A549 (cell line): ENCODE data around the gene ARHGEF37. TPM values are rescaled to one million over a fixed set of nuclear protein-coding genes. Genes with fewer than 3 reads are reported as not detected.

Experiments
- ATAC-seq, 2 experiments: fragments of 200-7000 bp in 1 of 2; fragments of >200 bp in 1 of 2; cut with Nextera tagmentation in 1 of 2; cut with Tn5 transposase in 1 of 2; 3 replicates each; pipeline versions ENCODE4 v1.8.0 to v1.9.1; 2018 to 2020; ENCODE audit warnings: mild to moderate bottlenecking in 1 of 2, moderate library complexity in 1 of 2
- CTCF ChIA-PET: fragments of 300-600 bp; sonication (Branson Sonifier 250); formaldehyde crosslinking; extraction: SDS; loops from one replicate; lab custom pipeline; 2021; ENCODE audit warnings: antibody characterized with exemption, inconsistent platforms; lab: Yijun Ruan, JAX
- POLR2A ChIA-PET: fragments of 350-600 bp; formaldehyde crosslinking; extraction: SDS; loops from one replicate; lab custom pipeline; 2021; ENCODE audit warnings: antibody characterized with exemption, inconsistent platforms; lab: Yijun Ruan, JAX
- DNase-seq, 2 experiments: peaks; one replicate each; pipeline versions ENCODE4 v3.0.0 to v3.0.0-alpha.2; 2011 to 2016; ENCODE audit warnings: low read depth in 1 of 2, low spot score in 1 of 2
- FAIRE-seq: peaks from 2 replicates; lab custom pipeline; 2011; peaks lifted over from hg19 to GRCh38; lab: Jason Lieb, UNC
- H3K27ac ChIP-seq, 2 experiments: fragments of >200 bp; sonication (Bioruptor Twin); formaldehyde crosslinking; 3 replicates each; pipeline ENCODE4 v1.5.1; 2016 to 2017
- H3K4me1 ChIP-seq: fragments of >200 bp; sonication (Bioruptor Twin); formaldehyde crosslinking; 3 replicates; pipeline ENCODE4 v1.6.1; 2016
- H3K4me2 ChIP-seq: fragments of >200 bp; sonication (Bioruptor Twin); formaldehyde crosslinking; 3 replicates; pipeline ENCODE4 v1.6.1; 2016
- H3K4me3 ChIP-seq: fragments of >200 bp; sonication (Bioruptor Twin); formaldehyde crosslinking; 3 replicates; pipeline ENCODE4 v1.5.1; 2016
- H3K9me3 ChIP-seq: fragments of >200 bp; sonication (Bioruptor Twin); formaldehyde crosslinking; 3 replicates; pipeline ENCODE4 v1.6.1; 2016
- CEBPB ChIP-seq, 2 experiments: fragments of >200 bp in 1 of 2; sonication (Bioruptor Twin) in 1 of 2; formaldehyde crosslinking in 1 of 2; IDR thresholded peaks; 2 replicates each; pipeline ENCODE4 v1.6.1; 2012 to 2016
- CHD2 ChIP-seq: fragments of 150-350 bp; IDR thresholded peaks from 2 replicates; pipeline ENCODE4 v1.6.1; 2014; ENCODE audit warnings: low read length; ENCODE audit not compliant: partially characterized antibody
- CHD4 ChIP-seq: fragments of 200-600 bp; sonication (generic); IDR thresholded peaks from 2 replicates; pipeline ENCODE4 v1.6.1; 2016; ENCODE audit warnings: antibody characterized with exemption, mild to moderate bottlenecking, borderline replicate concordance
- EHF ChIP-seq: fragments of 250-450 bp; sonication (Bioruptor Pico); IDR thresholded peaks from 2 replicates; pipeline ENCODE4 v1.5.0; 2020; ENCODE audit warnings: mild to moderate bottlenecking
- ESRRA ChIP-seq: fragments of 150-350 bp; IDR thresholded peaks from 2 replicates; pipeline ENCODE4 v1.6.1; 2014; ENCODE audit warnings: mild to moderate bottlenecking, low read length, borderline replicate concordance
- FOSB ChIP-seq: fragments of 250-450 bp; sonication (Bioruptor Pico); IDR thresholded peaks from 2 replicates; pipeline ENCODE4 v1.5.0; 2020; ENCODE audit warnings: mild to moderate bottlenecking, moderate library complexity
- FOSL2 ChIP-seq, 2 experiments: fragments of 450-650 bp in 1 of 2; fragments of >200 bp in 1 of 2; sonication (Bioruptor Twin) in 1 of 2; formaldehyde crosslinking; IDR thresholded peaks; 2 replicates each; pipeline versions ENCODE4 v1.5.0 to v1.6.1; 2016 to 2020; ENCODE audit warnings: mild to moderate bottlenecking in 1 of 2, moderate library complexity in 1 of 2
- FOXS1 ChIP-seq: fragments of 250-450 bp; sonication (Bioruptor Pico); IDR thresholded peaks from 2 replicates; pipeline ENCODE4 v1.5.0; 2020; ENCODE audit warnings: mild to moderate bottlenecking, moderate library complexity
- GATA3 ChIP-seq: IDR thresholded peaks from 2 replicates; pipeline ENCODE4 v1.6.1; 2012; ENCODE audit warnings: borderline replicate concordance
- HDAC2 ChIP-seq: fragments of 200-600 bp; sonication (generic); IDR thresholded peaks from 2 replicates; pipeline ENCODE4 v1.6.1; 2016
- HEYL ChIP-seq: fragments of 250-450 bp; sonication (Bioruptor Pico); IDR thresholded peaks from 2 replicates; pipeline ENCODE4 v1.8.0; 2021; ENCODE audit warnings: mild to moderate bottlenecking, moderate library complexity
- HOXB13 ChIP-seq: fragments of 250-450 bp; sonication (Bioruptor Pico); IDR thresholded peaks from 2 replicates; pipeline ENCODE4 v1.5.0; 2020; ENCODE audit warnings: low read depth, mild to moderate bottlenecking, moderate library complexity
- KDM5A ChIP-seq: fragments of 200-600 bp; sonication (generic); IDR thresholded peaks from 2 replicates; pipeline ENCODE4 v1.6.1; 2016; ENCODE audit warnings: antibody characterized with exemption, mild to moderate bottlenecking
- MAFK ChIP-seq: fragments of 450-650 bp; IDR thresholded peaks from 2 replicates; pipeline ENCODE4 v1.6.1; 2014; ENCODE audit not compliant: partially characterized antibody
- MAZ ChIP-seq: fragments of 150-350 bp; IDR thresholded peaks from 2 replicates; pipeline ENCODE4 v1.6.1; 2014; ENCODE audit warnings: antibody characterized with exemption, low read depth, low read length, borderline replicate concordance
- NFE2L2 ChIP-seq: fragments of 150-350 bp; conservative IDR thresholded peaks from 2 replicates; pipeline ENCODE4 v1.6.1; 2014; ENCODE audit warnings: low read length
- NR3C1 ChIP-seq: fragments of >200 bp; sonication (Bioruptor Twin); formaldehyde crosslinking; IDR thresholded peaks from 3 replicates; pipeline ENCODE4 v1.6.1; 2017
- POLR2AphosphoS2 ChIP-seq: conservative IDR thresholded peaks from 2 replicates; pipeline ENCODE4 v1.6.1; 2012; ENCODE audit warnings: low read length, improper control_type of control experiment, inconsistent platforms
- RFX5 ChIP-seq: fragments of 450-650 bp; IDR thresholded peaks from 2 replicates; pipeline ENCODE4 v1.7.1; 2014; ENCODE audit warnings: antibody characterized with exemption, mild to moderate bottlenecking, moderate library complexity
- RNF2 ChIP-seq: fragments of 200-600 bp; sonication (generic); IDR thresholded peaks from 2 replicates; pipeline ENCODE4 v1.6.1; 2016; ENCODE audit warnings: low read depth, mild to moderate bottlenecking, antibody characterized with exemption, moderate library complexity, borderline replicate concordance
- SREBF2 ChIP-seq: fragments of 450-650 bp; IDR thresholded peaks from 2 replicates; pipeline ENCODE4 v1.6.1; 2014; ENCODE audit warnings: mild to moderate bottlenecking, moderate library complexity
- TFCP2L1 ChIP-seq: fragments of 250-450 bp; sonication (Bioruptor Pico); IDR thresholded peaks from 2 replicates; pipeline ENCODE4 v1.5.0; 2021; ENCODE audit warnings: mild to moderate bottlenecking
- ZFP36 ChIP-seq: fragments of 450-650 bp; IDR thresholded peaks from 2 replicates; pipeline ENCODE4 v1.6.1; 2014; ENCODE audit warnings: borderline replicate concordance; ENCODE audit not compliant: partially characterized antibody
- ZNF302 ChIP-seq: fragments of 250-450 bp; sonication (Bioruptor Pico); IDR thresholded peaks from 2 replicates; pipeline ENCODE4 v1.9.0; 2021; ENCODE audit warnings: inconsistent platforms, mild to moderate bottlenecking, moderate library complexity
- ZSCAN20 ChIP-seq: fragments of 250-450 bp; sonication (Bioruptor Pico); IDR thresholded peaks from 2 replicates; pipeline ENCODE4 v1.8.0; 2022; ENCODE audit warnings: mild to moderate bottlenecking, moderate library complexity
- WGBS: methylation state at CpG from one replicate; pipeline ENCODE4 v1.1.6; 2017; ENCODE audit errors: missing lambda C conversion rate; 5-methylcytosine and 5-hydroxymethylcytosine counted together
- polyA plus RNA-seq, 4 experiments: library from polyadenylated mRNA; depleted of rRNA in 3 of 4; stranded (reverse); fragments of >200 nt; fragmentation: RNase III in 1 of 4; extraction: RNeasy Plus Mini Kit Qiagen cat#74134 plus additional on column Dnase treatment in 1 of 4; gene quantifications; 2 replicates in 3 of 4; 3 replicates in 1 of 4; pipeline ENCODE4 v1.2.3, GENCODE V29; 2011 to 2017
- TF ChIP-seq, protein P1 (sequence below): IDR thresholded peaks from 2 replicates; pipeline ENCODE4 v1.6.1; 2012
- TF ChIP-seq, protein P2 (sequence below): fragments of >200 bp; sonication (Bioruptor Twin); formaldehyde crosslinking; IDR thresholded peaks from 3 replicates; pipeline ENCODE4 v1.6.1; 2016
- TF ChIP-seq, protein P3 (sequence below): IDR thresholded peaks from 2 replicates; pipeline ENCODE4 v1.6.1; 2012
- TF ChIP-seq, protein P4 (sequence below): IDR thresholded peaks from 2 replicates; pipeline ENCODE4 v1.6.1; 2012; ENCODE audit warnings: low read depth, borderline replicate concordance

ARHGEF37 gene
- polyA plus RNA-seq, 2 of the 4 experiments (the other 2 are of a cell fraction), result 1.2 to 1.5 TPM

DNA sequence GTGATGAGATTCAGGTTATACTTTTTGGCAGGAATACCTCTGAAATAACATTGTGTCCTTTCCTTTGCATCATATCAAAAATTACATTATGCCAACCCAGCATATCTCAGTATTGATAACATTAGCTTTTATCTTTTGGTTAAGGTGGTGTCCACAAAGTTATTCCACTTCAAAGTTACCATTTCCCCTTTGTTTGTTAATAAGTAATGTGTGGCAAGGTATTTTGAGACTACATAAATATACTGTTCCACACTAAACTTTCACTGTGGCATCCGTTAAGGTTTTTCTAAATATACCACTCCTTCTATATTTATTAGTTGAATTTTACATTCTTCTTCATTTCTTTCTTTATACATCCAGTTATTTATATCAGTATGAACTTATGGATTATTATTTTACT, 14.1 kb upstream of the ARHGEF37 start:
- no peak for TF ChIP-seq FOSL2 (IDR thresholded peaks at IDR 0.05)
- no peak for TF ChIP-seq FOSL2 (CRISPR knock-in tag; IDR thresholded peaks at IDR 0.05)
- TF ChIP-seq NR3C1, result no peak
- TF ChIP-seq RNF2, result no peak
- no peak for TF ChIP-seq RFX5
- TF ChIP-seq KDM5A, result no peak
- no peak for TF ChIP-seq ZSCAN20 (CRISPR knock-in tag)
- TF ChIP-seq, protein P1, sequence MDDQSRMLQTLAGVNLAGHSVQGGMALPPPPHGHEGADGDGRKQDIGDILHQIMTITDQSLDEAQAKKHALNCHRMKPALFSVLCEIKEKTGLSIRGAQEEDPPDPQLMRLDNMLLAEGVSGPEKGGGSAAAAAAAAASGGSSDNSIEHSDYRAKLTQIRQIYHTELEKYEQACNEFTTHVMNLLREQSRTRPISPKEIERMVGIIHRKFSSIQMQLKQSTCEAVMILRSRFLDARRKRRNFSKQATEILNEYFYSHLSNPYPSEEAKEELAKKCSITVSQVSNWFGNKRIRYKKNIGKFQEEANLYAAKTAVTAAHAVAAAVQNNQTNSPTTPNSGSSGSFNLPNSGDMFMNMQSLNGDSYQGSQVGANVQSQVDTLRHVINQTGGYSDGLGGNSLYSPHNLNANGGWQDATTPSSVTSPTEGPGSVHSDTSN, result no peak
- TF ChIP-seq, protein P2, sequence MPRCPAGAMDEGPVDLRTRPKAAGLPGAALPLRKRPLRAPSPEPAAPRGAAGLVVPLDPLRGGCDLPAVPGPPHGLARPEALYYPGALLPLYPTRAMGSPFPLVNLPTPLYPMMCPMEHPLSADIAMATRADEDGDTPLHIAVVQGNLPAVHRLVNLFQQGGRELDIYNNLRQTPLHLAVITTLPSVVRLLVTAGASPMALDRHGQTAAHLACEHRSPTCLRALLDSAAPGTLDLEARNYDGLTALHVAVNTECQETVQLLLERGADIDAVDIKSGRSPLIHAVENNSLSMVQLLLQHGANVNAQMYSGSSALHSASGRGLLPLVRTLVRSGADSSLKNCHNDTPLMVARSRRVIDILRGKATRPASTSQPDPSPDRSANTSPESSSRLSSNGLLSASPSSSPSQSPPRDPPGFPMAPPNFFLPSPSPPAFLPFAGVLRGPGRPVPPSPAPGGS, result no peak
- no peak for TF ChIP-seq GATA3
- TF ChIP-seq ESRRA, result no peak
- TF ChIP-seq CHD4, result no peak
- WGBS, result 63% methylated on average over 1 of the region's 1 CpG
- no peak for FAIRE-seq
- no peak overlapping the region for H3K4me3 ChIP-seq
- DNase-seq, result no peak
- no peak for ATAC-seq
- no peaks in the 10 kb centered on the region for H3K9me3 ChIP-seq
- H3K27ac ChIP-seq, result no peak overlapping the region
- ChIA-PET CTCF (interaction anchor here (1.0 to 4.6 kb wide), 9 partner anchors 16 to 250 kb away, joined by 3 to 58 read pairs (median 23); partner anchors contain the start of gene CSNK1A1), POLR2A (no interaction called here)
- H3K4me2 ChIP-seq, result no peak overlapping the region
- peaks cover 19% of the 10 kb centered on the region for H3K4me1 ChIP-seq

DNA sequence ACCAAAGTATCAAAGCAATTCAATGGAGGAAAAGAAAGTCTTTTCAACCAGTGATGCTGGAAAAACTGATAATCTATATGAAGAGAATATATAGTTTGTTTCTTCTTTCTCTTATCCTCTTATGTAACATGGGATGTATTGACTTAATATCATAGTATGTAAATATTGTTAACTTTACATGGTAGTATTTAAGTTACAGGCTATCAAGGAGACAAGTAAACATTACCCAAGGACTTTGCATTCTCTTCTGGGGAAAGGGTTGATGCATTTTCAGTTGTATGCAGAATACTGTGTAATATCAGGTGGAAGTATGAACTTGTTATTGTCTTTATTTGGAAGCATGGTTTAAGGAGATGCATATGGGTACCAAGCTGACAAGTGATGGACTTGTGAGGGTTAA, 9.1 kb upstream of the ARHGEF37 start:
- ATAC-seq (no peak), DNase-seq (no peak), FAIRE-seq (peak; percentile 18)
- H3K4me2 ChIP-seq, result no peak overlapping the region
- CTCF ChIA-PET, result interaction anchor here (0.7 to 0.9 kb wide), 2 partner anchors 137 to 196 kb away, joined by 3 read pairs; no protein-coding TSS in a partner anchor
- H3K4me3 ChIP-seq, result no peak overlapping the region
- no peak overlapping the region for H3K27ac ChIP-seq
- TF ChIP-seq MAFK (no peak), NFE2L2 (no peak)
- H3K4me1 ChIP-seq, result no peaks in the 10 kb centered on the region
- POLR2A ChIA-PET, result no interaction called here
- no peaks in the 10 kb centered on the region for H3K9me3 ChIP-seq

DNA sequence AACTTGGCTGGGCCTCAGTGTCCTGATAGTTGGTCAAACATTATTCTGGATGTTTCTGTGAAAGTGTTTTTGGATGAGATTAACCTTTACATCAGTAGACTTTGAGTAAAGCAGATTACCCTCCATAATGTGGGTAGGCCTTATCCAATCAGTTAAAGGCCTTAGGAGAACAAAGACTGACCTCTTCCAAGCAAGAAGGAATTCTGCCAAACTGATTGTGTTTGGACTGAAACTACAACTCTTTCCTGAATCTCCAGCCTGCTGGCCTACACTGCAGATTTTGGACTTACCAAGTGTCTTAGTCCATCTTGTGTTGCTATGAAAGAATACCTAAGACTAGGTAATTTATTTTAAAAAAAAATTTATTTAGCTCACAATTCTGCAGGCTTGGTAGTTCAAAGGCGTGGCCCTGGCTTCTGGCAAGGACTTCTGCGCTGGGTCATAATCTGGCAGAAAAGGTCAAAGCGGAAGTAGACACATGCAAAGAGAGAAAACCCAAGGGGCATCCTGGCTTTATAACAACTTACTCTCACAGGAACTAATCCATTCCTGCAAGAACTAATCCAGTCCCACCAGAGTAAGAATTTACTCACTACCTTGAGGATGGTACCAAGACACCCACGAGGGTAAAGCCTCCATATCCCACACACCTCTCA, 8.6 kb upstream of the ARHGEF37 start:
- FAIRE-seq (no peak), DNase-seq (no peak), ATAC-seq (no peak)
- TF ChIP-seq EHF (CRISPR knock-in tag) (no peak), SREBF2 (no peak)
- TF ChIP-seq, protein P3, sequence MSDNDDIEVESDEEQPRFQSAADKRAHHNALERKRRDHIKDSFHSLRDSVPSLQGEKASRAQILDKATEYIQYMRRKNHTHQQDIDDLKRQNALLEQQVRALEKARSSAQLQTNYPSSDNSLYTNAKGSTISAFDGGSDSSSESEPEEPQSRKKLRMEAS, result no peak
- no peak overlapping the region for H3K27ac ChIP-seq
- ChIA-PET POLR2A (no interaction called here), CTCF (interaction anchor here (0.7 to 0.8 kb wide), 2 partner anchors 8 to 10 kb away, joined by 3 read pairs; no protein-coding TSS in a partner anchor)
- no peak overlapping the region for H3K4me3 ChIP-seq
- no peak overlapping the region for H3K4me2 ChIP-seq
- 72% methylated on average over 4 of the region's 4 CpGs for WGBS
- no peaks in the 10 kb centered on the region for H3K4me1 ChIP-seq
- H3K9me3 ChIP-seq, result no peaks in the 10 kb centered on the region

DNA sequence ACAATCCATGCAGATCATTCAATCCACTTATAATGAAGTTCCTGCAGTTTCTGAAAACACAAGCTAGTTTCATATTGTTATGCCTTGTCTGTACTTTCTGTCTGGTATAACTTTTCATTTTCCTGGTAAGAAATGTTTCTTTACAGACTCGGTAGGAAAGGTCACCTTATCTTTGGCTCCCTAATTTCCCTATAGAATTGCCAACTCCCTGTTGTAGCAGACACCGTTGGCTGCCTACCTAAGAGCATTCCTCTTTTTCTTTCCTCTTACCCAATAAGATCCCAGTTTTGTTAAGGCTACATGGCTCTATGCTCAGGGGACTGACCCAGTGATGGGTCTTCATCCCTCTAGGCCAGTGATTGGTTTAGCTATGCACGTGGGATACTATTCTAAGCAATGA, 6.2 kb upstream of the ARHGEF37 start:
- no peaks in the 10 kb centered on the region for H3K9me3 ChIP-seq
- ChIA-PET POLR2A (no interaction called here), CTCF (interaction anchor here (0.5 to 7.8 kb wide), 7 partner anchors 10 to 230 kb away, joined by 3 to 40 read pairs (median 5); partner anchors contain the start of gene GRPEL2)
- H3K27ac ChIP-seq, result no peak overlapping the region
- ATAC-seq (no peak), DNase-seq (no peak), FAIRE-seq (no peak)
- H3K4me1 ChIP-seq, result no peaks in the 10 kb centered on the region
- H3K4me3 ChIP-seq, result no peak overlapping the region
- no peak overlapping the region for H3K4me2 ChIP-seq
- 75% methylated on average over 3 of the region's 3 CpGs for WGBS
- TF ChIP-seq HDAC2 (no peak), TFCP2L1 (CRISPR knock-in tag) (no peak), CEBPB (IDR thresholded peaks at IDR 0.05) (no peak), CHD2 (no peak), HEYL (CRISPR knock-in tag) (no peak), ZFP36 (no peak), FOSL2 (IDR thresholded peaks at IDR 0.05) (no peak), FOSL2 (CRISPR knock-in tag; IDR thresholded peaks at IDR 0.05) (no peak), FOXS1 (CRISPR knock-in tag) (no peak), CHD4 (no peak), FOSB (CRISPR knock-in tag) (no peak), MAZ (no peak), ZNF302 (CRISPR knock-in tag) (no peak), POLR2AphosphoS2 (no peak), RNF2 (no peak), HOXB13 (CRISPR knock-in tag) (no peak)
- TF ChIP-seq, protein P4, sequence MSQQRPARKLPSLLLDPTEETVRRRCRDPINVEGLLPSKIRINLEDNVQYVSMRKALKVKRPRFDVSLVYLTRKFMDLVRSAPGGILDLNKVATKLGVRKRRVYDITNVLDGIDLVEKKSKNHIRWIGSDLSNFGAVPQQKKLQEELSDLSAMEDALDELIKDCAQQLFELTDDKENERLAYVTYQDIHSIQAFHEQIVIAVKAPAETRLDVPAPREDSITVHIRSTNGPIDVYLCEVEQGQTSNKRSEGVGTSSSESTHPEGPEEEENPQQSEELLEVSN, result no peak
